GM19467 (cell line): ENCODE data around the gene RPS23.
"Not testable (repeated sequence)": the region's sequence is repeated elsewhere in the genome, so short reads cannot be mapped to it uniquely, and the experiment has no call there.

Source experiments
- ATAC-seq: cut with Tn5 transposase; IDR thresholded peaks from one replicate; pipeline ENCODE4 v1.9.1; 2021; ENCODE audit warnings: mild to moderate bottlenecking, moderate library complexity; ENCODE audit not compliant: unreplicated experiment

Gene RPS23

GRCh38 chr5:82290908-82291307 is 12.8 kb upstream of the RPS23 start:
- no peak for ATAC-seq

GRCh38 chr5:82290005-82290404 is 11.9 kb upstream of the RPS23 start:
- ATAC-seq = no peak

GRCh38 chr5:82287625-82288024 is 9.5 kb upstream of the RPS23 start:
- ATAC-seq = no peak

- ATAC-seq = no peak
These were observed 7.1 kb upstream of the RPS23 start for GRCh38 chr5:82285206-82285605.

GRCh38 chr5:82283893-82284292 is 5.7 kb upstream of the RPS23 start:
- ATAC-seq = no peak

GRCh38 chr5:82278711-82279370 is 687 bp upstream of the RPS23 start:
- ATAC-seq = no peak

GRCh38 chr5:82277613-82277986 is 554 bp downstream of the RPS23 start:
- ATAC-seq = no peak

- no peak for ATAC-seq
These were observed 1.1 kb downstream of the RPS23 start for GRCh38 chr5:82276800-82277612.

GRCh38 chr5:82275216-82275664 is 2.9 kb downstream of the RPS23 start:
- no peak for ATAC-seq

- ATAC-seq = no peak
These were observed 3.6 kb downstream of the RPS23 start for GRCh38 chr5:82274343-82275211.

GRCh38 chr5:82273426-82273825 is 4.7 kb downstream of the RPS23 start:
- not testable (repeated sequence) for ATAC-seq

GRCh38 chr5:82272571-82273356 is 5.4 kb downstream of the RPS23 start:
- ATAC-seq = not testable (repeated sequence)

GRCh38 chr5:82269363-82269762 is 8.8 kb downstream of the RPS23 start:
- not testable (repeated sequence) for ATAC-seq

- not testable (repeated sequence) for ATAC-seq
These were observed 10.7 kb downstream of the RPS23 start for GRCh38 chr5:82267297-82267933.

GRCh38 chr5:82265047-82265446 is 13.1 kb downstream of the RPS23 start:
- no peak for ATAC-seq

- no peak for ATAC-seq
These were observed 18.9 kb downstream of the RPS23 start for GRCh38 chr5:82259172-82259800.

- ATAC-seq = no peak
These were observed 20.4 kb downstream of the RPS23 start for GRCh38 chr5:82257729-82258128.

GRCh38 chr5:82257247-82257646 is 20.9 kb downstream of the RPS23 start:
- no peak for ATAC-seq

GRCh38 chr5:82255844-82256243 is 22.3 kb downstream of the RPS23 start:
- no peak for ATAC-seq

GRCh38 chr5:82252744-82253143 is 25.4 kb downstream of the RPS23 start:
- ATAC-seq = no peak
